GM23248 (cell line): ENCODE results near the gene ENAH. TPM values are rescaled to one million over a fixed set of nuclear protein-coding genes. Genes with fewer than 3 reads are reported as not detected.

ENCODE experiments used
- DNase-seq: peaks from one replicate; pipeline ENCODE4 v3.0.0-alpha.2; 2015
- H2AFZ ChIP-seq: fragments of 200-600 bp; sonication (generic); 2 replicates; pipeline ENCODE4 v1.6.1; 2016; ENCODE audit warnings: antibody characterized with exemption
- H3F3A ChIP-seq: fragments of 200-600 bp; sonication (generic); 2 replicates; pipeline ENCODE4 v1.6.1; 2016; ENCODE audit warnings: mild to moderate bottlenecking, antibody characterized with exemption, mixed run types; ENCODE audit not compliant: insufficient read depth
- H3K27ac ChIP-seq: fragments of 200-600 bp; sonication (generic); 2 replicates; pipeline ENCODE4 v1.5.1; 2016; ENCODE audit warnings: mild to moderate bottlenecking
- H3K27me3 ChIP-seq: fragments of 200-600 bp; sonication (generic); replicated peaks from 2 replicates; pipeline ENCODE4 v1.6.1; 2016; ENCODE audit warnings: mild to moderate bottlenecking; ENCODE audit not compliant: insufficient read depth
- H3K36me3 ChIP-seq: fragments of 200-600 bp; sonication (generic); 2 replicates; pipeline ENCODE4 v1.6.1; 2016; ENCODE audit warnings: low read depth, mild to moderate bottlenecking
- H3K4me1 ChIP-seq: fragments of 200-600 bp; sonication (generic); 2 replicates; pipeline ENCODE4 v1.6.1; 2016; ENCODE audit warnings: mild to moderate bottlenecking; ENCODE audit not compliant: insufficient read depth
- H3K4me2 ChIP-seq: fragments of 200-600 bp; sonication (generic); one replicate; pipeline ENCODE4 v1.6.1; 2016; ENCODE audit warnings: mild to moderate bottlenecking; ENCODE audit not compliant: unreplicated experiment
- H3K4me3 ChIP-seq: fragments of 200-600 bp; sonication (generic); 2 replicates; pipeline ENCODE4 v1.5.1; 2016; ENCODE audit warnings: mild to moderate bottlenecking
- H3K79me2 ChIP-seq: fragments of 200-600 bp; sonication (generic); 2 replicates; pipeline ENCODE4 v1.6.1; 2016; ENCODE audit warnings: mild to moderate bottlenecking; ENCODE audit not compliant: insufficient read depth
- H3K9ac ChIP-seq: fragments of 200-600 bp; sonication (generic); 2 replicates; pipeline ENCODE4 v1.6.1; 2016; ENCODE audit warnings: mild to moderate bottlenecking
- H3K9me2 ChIP-seq: fragments of 200-600 bp; sonication (generic); 2 replicates; pipeline ENCODE4 v1.6.1; 2016; ENCODE audit warnings: mixed run types, mild to moderate bottlenecking, moderate library complexity; ENCODE audit not compliant: insufficient read depth
- H3K9me3 ChIP-seq: fragments of 200-600 bp; sonication (generic); one replicate; pipeline ENCODE4 v1.6.1; 2017; ENCODE audit warnings: low read depth
- H4K20me1 ChIP-seq: fragments of 200-600 bp; sonication (generic); 2 replicates; pipeline ENCODE4 v1.6.0; 2016; ENCODE audit not compliant: insufficient read depth
- EZH2 ChIP-seq: fragments of 200-600 bp; sonication (generic); IDR thresholded peaks from 2 replicates; pipeline ENCODE4 v1.6.1; 2018; ENCODE audit warnings: antibody characterized with exemption, mild to moderate bottlenecking; ENCODE audit not compliant: insufficient read depth, poor library complexity, severe bottlenecking
- EZH2phosphoT487 ChIP-seq: fragments of 200-600 bp; sonication (generic); IDR thresholded peaks from 2 replicates; pipeline ENCODE4 v1.6.1; 2018; ENCODE audit warnings: antibody characterized with exemption, moderate library complexity, mild to moderate bottlenecking, low read depth; ENCODE audit not compliant: insufficient read depth
- WGBS, 2 experiments: methylation state at CpG; one replicate each; pipeline ENCODE4 v1.1.6; 2015 to 2017; ENCODE audit warnings: low lambda C conversion rate in 2 of 2, low coverage in 1 of 2; ENCODE audit errors: missing lambda C conversion rate in 2 of 2; 5-methylcytosine and 5-hydroxymethylcytosine counted together
- in situ Hi-C: fragments of 300-500 bp; cut with MboI; formaldehyde crosslinking; loops from 2 replicates; pipeline ENCODE4 v1.15.0; 2020
- polyA plus RNA-seq: library from polyadenylated mRNA; unstranded; fragments of >200 nt; fragmentation: Nextera tagmentation; extraction: Ambion mirVana; gene quantifications from 2 replicates; pipeline ENCODE4 v1.2.1, GENCODE V29; 2016
- total RNA-seq: library from RNA; depleted of rRNA; stranded (reverse); fragments of >200 nt; shearing (Covaris generic); gene quantifications from 2 replicates; pipeline ENCODE4 v1.2.3, GENCODE V29; 2014

The ENAH gene
- total and polyA plus RNA-seq, 2 experiments from 2014 or later, result 40.1 to 125 TPM

- H3K79me2 ChIP-seq, result no peaks in the 10 kb centered on the region
- in situ Hi-C loops, result no loop called here
- DNase-seq, result no peak
Observed at GRCh38 chr1:225493591-225494246, 159.2 kb downstream of the ENAH start.

DNA sequence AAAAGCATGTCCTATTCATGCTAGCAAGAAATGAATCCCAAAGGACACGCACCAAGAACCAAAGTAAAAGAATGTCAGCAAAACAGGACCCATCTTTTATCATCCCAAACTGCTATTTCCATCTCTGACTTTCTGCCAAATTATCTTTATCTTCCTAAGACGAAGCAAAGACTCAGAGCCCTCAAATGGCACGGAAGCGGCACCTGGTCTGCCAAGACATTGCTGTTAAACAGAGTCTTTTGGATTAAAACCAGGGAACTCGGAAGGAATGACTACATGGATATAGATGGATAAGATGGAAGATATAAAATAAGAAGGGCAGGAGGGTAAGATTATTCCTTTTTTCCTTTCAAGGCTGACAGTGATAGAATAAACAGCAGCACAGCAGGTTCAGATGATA, 164.2 kb downstream of the ENAH start:
- Histone ChIP-seq H3K9ac (no peak overlapping the region), H3K27ac (no peak overlapping the region), H3K79me2 (no peaks in the 10 kb centered on the region), H3K27me3 (no peaks in the 10 kb centered on the region), H3K36me3 (peaks cover 6% of the 10 kb centered on the region; the same call in 1 of the 2 replicates), H2AFZ (no peak overlapping the region), H3K4me3 (no peak overlapping the region), H3F3A (peaks cover 11% of the 10 kb centered on the region), H3K9me3 (no peaks in the 10 kb centered on the region), H3K9me2 (no peaks in the 10 kb centered on the region), H3K4me2 (no peak overlapping the region), H3K4me1 (no peaks in the 10 kb centered on the region), H4K20me1 (no peaks in the 10 kb centered on the region)
- 97 to 98% methylated on average over 5 of the region's 5 CpGs for WGBS, 2 experiments
- no peak for DNase-seq
- TF ChIP-seq EZH2phosphoT487, result no peak
- no peak for TF ChIP-seq EZH2
- in situ Hi-C loops, result no loop called here

More at GRCh38 chr1:225493591-225494246, 159.2 kb downstream of the ENAH start:
- H3F3A ChIP-seq, result peaks cover 19% of the 10 kb centered on the region
- H3K9me3 ChIP-seq, result no peaks in the 10 kb centered on the region
- H3K4me1 ChIP-seq, result peaks cover 6% of the 10 kb centered on the region
- H3K27me3 ChIP-seq, result no peaks in the 10 kb centered on the region
- 97 to 99% methylated on average over 6 of the region's 6 CpGs for WGBS, 2 experiments
- no peak overlapping the region for H3K4me2 ChIP-seq
- no peak overlapping the region for H2AFZ ChIP-seq
- no peak for TF ChIP-seq EZH2phosphoT487
- TF ChIP-seq EZH2, result no peak
- no peak overlapping the region for H3K9ac ChIP-seq
- H3K27ac ChIP-seq, result no peak overlapping the region
- no peaks in the 10 kb centered on the region for H4K20me1 ChIP-seq
- peaks cover 32% of the 10 kb centered on the region for H3K36me3 ChIP-seq
- H3K4me3 ChIP-seq, result no peak overlapping the region
- no peaks in the 10 kb centered on the region for H3K9me2 ChIP-seq

DNA sequence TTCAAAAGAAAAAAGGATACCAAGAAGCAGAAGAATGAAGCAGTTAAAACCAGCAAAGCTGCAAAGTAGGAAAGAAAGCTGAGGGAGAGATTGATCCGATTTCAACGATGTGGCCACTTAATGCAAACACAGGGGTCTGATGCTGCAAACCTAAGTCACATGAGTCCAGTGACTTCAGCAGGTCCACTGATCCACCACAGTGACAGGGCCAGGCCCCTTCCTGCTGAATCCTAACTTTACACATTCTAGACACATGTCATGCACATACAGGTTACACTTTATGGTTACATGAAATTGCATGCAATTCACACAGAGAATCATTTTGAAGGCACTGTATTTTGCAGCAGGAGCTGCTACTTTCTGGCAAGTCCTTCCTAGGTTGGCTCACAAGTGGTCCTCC, 166.1 kb downstream of the ENAH start:
- DNase-seq, result no peak
- in situ Hi-C loops, result no loop called here
- Histone ChIP-seq H3K4me2 (no peak overlapping the region), H3K9ac (no peak overlapping the region), H3K27me3 (no peaks in the 10 kb centered on the region), H3K27ac (no peak overlapping the region), H3K9me3 (no peaks in the 10 kb centered on the region), H3K36me3 (no peaks in the 10 kb centered on the region), H4K20me1 (no peaks in the 10 kb centered on the region), H2AFZ (no peak overlapping the region), H3F3A (peaks cover 30% of the 10 kb centered on the region), H3K9me2 (no peaks in the 10 kb centered on the region), H3K4me1 (peaks cover 16% of the 10 kb centered on the region), H3K79me2 (no peaks in the 10 kb centered on the region), H3K4me3 (no peak overlapping the region)
- TF ChIP-seq EZH2 (no peak), EZH2phosphoT487 (no peak)
- WGBS, 2 experiments, result 94 to 97% methylated on average over 2 of the region's 2 CpGs

DNA sequence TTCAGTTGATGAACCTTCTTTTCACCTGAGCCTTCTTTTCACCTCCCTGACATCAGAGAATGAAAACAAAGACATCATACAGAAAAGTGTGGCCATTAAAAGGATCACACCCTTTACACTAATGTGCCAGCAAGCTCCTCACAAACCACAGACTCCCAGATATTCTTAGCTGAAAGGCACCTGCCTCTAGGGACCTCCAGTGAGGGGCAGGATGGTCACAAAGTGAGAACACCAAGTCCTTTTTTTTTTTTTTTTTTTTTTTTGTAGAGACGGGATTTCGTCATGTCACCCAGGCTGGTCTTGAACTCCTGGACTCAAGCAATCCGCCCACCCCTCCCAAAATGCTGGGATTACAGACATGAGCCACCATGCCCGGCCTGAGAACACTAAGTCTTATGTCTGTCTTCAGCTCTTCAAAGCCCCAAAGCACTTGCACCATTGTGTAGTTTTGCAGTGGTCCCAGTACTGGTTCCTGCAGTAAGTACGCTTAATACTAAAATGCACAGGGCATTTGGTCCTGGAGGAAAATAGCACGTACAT, 166.9 kb downstream of the ENAH start:
- no peaks in the 10 kb centered on the region for H3K9me3 ChIP-seq
- no peak overlapping the region for H3K4me2 ChIP-seq
- no peaks in the 10 kb centered on the region for H4K20me1 ChIP-seq
- H3K4me3 ChIP-seq, result no peak overlapping the region
- no peak overlapping the region for H3K27ac ChIP-seq
- no peaks in the 10 kb centered on the region for H3K36me3 ChIP-seq
- H2AFZ ChIP-seq, result no peak overlapping the region
- peaks cover 22% of the 10 kb centered on the region for H3K4me1 ChIP-seq
- H3K9ac ChIP-seq, result no peak overlapping the region
- in situ Hi-C loops, result no loop called here
- no peak for DNase-seq
- H3K79me2 ChIP-seq, result no peaks in the 10 kb centered on the region
- H3K9me2 ChIP-seq, result no peaks in the 10 kb centered on the region
- peaks cover 31% of the 10 kb centered on the region for H3F3A ChIP-seq
- TF ChIP-seq EZH2 (no peak), EZH2phosphoT487 (no peak)
- H3K27me3 ChIP-seq, result no peaks in the 10 kb centered on the region
- 95 to 97% methylated on average over 6 of the region's 6 CpGs for WGBS, 2 experiments
